Transverse colon (tissue), 4 donors: ENCODE results near the gene BCL6. TPM values are rescaled to one million over a fixed set of nuclear protein-coding genes. Genes with fewer than 3 reads are reported as not detected.

Source experiments
- DNase-seq: peaks from one replicate; pipeline ENCODE4 v3.0.0-alpha.2; 2019
- H3K27ac ChIP-seq, 4 donors: fragments of 200-600 bp; sonication (generic); 2 replicates each; pipeline ENCODE4 v1.5.1; 2016 to 2018; ENCODE audit warnings: inconsistent platforms in 4 of 4
- H3K27me3 ChIP-seq: fragments of 200-600 bp; sonication (generic); 2 replicates; pipeline ENCODE4 v1.5.1; 2017; ENCODE audit warnings: inconsistent platforms
- H3K36me3 ChIP-seq, 4 donors: fragments of 200-600 bp; sonication (generic); 2 replicates each; pipeline ENCODE4 v1.5.1; 2017 to 2019; ENCODE audit warnings: inconsistent platforms in 4 of 4
- H3K4me1 ChIP-seq, 4 donors: fragments of 200-600 bp; sonication (generic); 2 replicates each; pipeline ENCODE4 v1.5.1; 2017 to 2020; ENCODE audit warnings: inconsistent platforms in 4 of 4
- H3K4me3 ChIP-seq, 4 donors: fragments of 200-600 bp; sonication (generic); 1 replicate in 1 of 4; 2 replicates in 3 of 4; pipeline versions ENCODE4 v1.5.1 to v1.6.1; 2017 to 2019; ENCODE audit warnings: inconsistent platforms in 4 of 4
- H3K9me3 ChIP-seq, 2 donors: fragments of 200-600 bp; sonication (generic); 2 replicates each; pipeline ENCODE4 v1.5.1; 2017 to 2019; ENCODE audit warnings: inconsistent platforms in 2 of 2
- CTCF ChIP-seq, 5 experiments: fragments of 200-600 bp in 3 of 5; fragments of 450-650 bp in 2 of 5; sonication (generic) in 3 of 5; IDR thresholded peaks; 1 replicate in 2 of 5; 2 replicates in 3 of 5; pipeline ENCODE4 v1.5.1; 2016 to 2017; ENCODE audit warnings: antibody characterized with exemption in 5 of 5, inconsistent platforms in 3 of 5, mild to moderate bottlenecking in 2 of 5, moderate library complexity in 1 of 5
- EP300 ChIP-seq: sonication (generic); formaldehyde crosslinking; IDR thresholded peaks from one replicate; pipeline ENCODE4 v1.6.1; 2017; ENCODE audit warnings: antibody characterized with exemption, low read depth
- POLR2A ChIP-seq: fragments of 450-650 bp; IDR thresholded peaks from one replicate; pipeline ENCODE4 v1.6.1; 2016; ENCODE audit warnings: antibody characterized with exemption, mild to moderate bottlenecking, moderate library complexity
- POLR2AphosphoS5 ChIP-seq, 3 donors: sonication (generic); formaldehyde crosslinking; IDR thresholded peaks; one replicate each; pipeline ENCODE4 v1.6.1; 2016; ENCODE audit warnings: antibody characterized with exemption in 3 of 3
- WGBS, 2 donors: methylation state at CpG; one replicate each; pipeline ENCODE4 v1.1.5; 2018; ENCODE audit warnings: low coverage in 1 of 2; 5-methylcytosine and 5-hydroxymethylcytosine counted together
- in situ Hi-C, 4 donors: fragments of 200-750 bp; cut with MboI; loops; one replicate each; pipeline versions ENCODE4 v1.15.0 to v1.15.1; 2017; ENCODE audit warnings: low sequenced_read_pairs in 3 of 4, low pct_ligation_motif_present in 1 of 4, low pct_unique_long_range_greater_than_20kb in 1 of 4
- intact Hi-C: fragments of 100-400 bp; cut with DNase I; formaldehyde crosslinking; loops from one replicate; pipeline ENCODE4 v1.15.1; 2023; ENCODE audit warnings: low total_unique reads
- total RNA-seq, 4 donors: library from RNA; depleted of rRNA; stranded (reverse); fragments of >200 nt; gene quantifications; one replicate each; pipeline ENCODE4 v1.1.0, GENCODE V29; 2016

BCL6 gene
- total RNA-seq, 4 donors from 2014 or later: 18.7 to 65.5 (median 32.5) TPM

GRCh38 chr3:187696021-187696420 lies 49.2 kb downstream of the BCL6 start:
- Histone ChIP-seq H3K27me3 (no peaks in the 10 kb centered on the region), H3K36me3 (no peaks in the 10 kb centered on the region), H3K9me3 (no peaks in the 10 kb centered on the region), H3K4me3 (no peak overlapping the region), H3K27ac (no peak overlapping the region), H3K4me1 (no peaks in the 10 kb centered on the region)
- in situ Hi-C loops: no loop called here
- 30% methylated on average over 4 of the region's 4 CpGs; no CpG with 5 or more reads in 1 of the 2 donors for WGBS, 2 donors
- no peak for DNase-seq
- no peak for TF ChIP-seq CTCF (IDR thresholded peaks at IDR 0.05)
- no peak for TF ChIP-seq POLR2A
- no peak for TF ChIP-seq EP300
- TF ChIP-seq POLR2AphosphoS5 (IDR thresholded peaks at IDR 0.05): no peak
- intact Hi-C loops: no loop called here

- in situ Hi-C loops: no loop called here
- intact Hi-C loops: no loop called here
Observed at GRCh38 chr3:187695449-187695848, 49.8 kb downstream of the BCL6 start.

GRCh38 chr3:187694801-187695200 lies 50.5 kb downstream of the BCL6 start:
- Histone ChIP-seq H3K9me3 (no peaks in the 10 kb centered on the region), H3K36me3 (no peaks in the 10 kb centered on the region), H3K27me3 (no peaks in the 10 kb centered on the region), H3K4me3 (no peak overlapping the region), H3K4me1 (no peaks in the 10 kb centered on the region), H3K27ac (no peak overlapping the region)
- intact Hi-C loops (no loop called here), in situ Hi-C loops (no loop called here)
- no peak for DNase-seq
- TF ChIP-seq POLR2A (no peak), EP300 (no peak), CTCF (IDR thresholded peaks at IDR 0.05) (no peak), POLR2AphosphoS5 (IDR thresholded peaks at IDR 0.05) (no peak)
- WGBS, 2 donors: 89 to 100% methylated on average over 2 to 3 of the region's 3 CpGs

More at GRCh38 chr3:187695449-187695848, 49.8 kb downstream of the BCL6 start:
- H3K9me3 ChIP-seq: no peaks in the 10 kb centered on the region
- H3K27ac ChIP-seq: no peak overlapping the region
- H3K4me1 ChIP-seq: no peaks in the 10 kb centered on the region
- no peaks in the 10 kb centered on the region for H3K27me3 ChIP-seq
- WGBS, 2 donors: 59% methylated on average over 4 of the region's 4 CpGs; no CpG with 5 or more reads in 1 of the 2 donors
- DNase-seq: no peak
- no peak overlapping the region for H3K4me3 ChIP-seq
- TF ChIP-seq POLR2AphosphoS5 (IDR thresholded peaks at IDR 0.05) (no peak), CTCF (IDR thresholded peaks at IDR 0.05) (no peak), EP300 (no peak), POLR2A (no peak)
- H3K36me3 ChIP-seq: no peaks in the 10 kb centered on the region

GRCh38 chr3:187693431-187693830 lies 51.8 kb downstream of the BCL6 start:
- intact Hi-C loops (no loop called here), in situ Hi-C loops (no loop called here)
- H3K36me3 ChIP-seq: no peaks in the 10 kb centered on the region
- DNase-seq: no peak
- 100% methylated on average over 1 of the region's 1 CpG for WGBS, 2 donors
- H3K9me3 ChIP-seq: no peaks in the 10 kb centered on the region
- TF ChIP-seq EP300: no peak
- no peak for TF ChIP-seq POLR2AphosphoS5 (IDR thresholded peaks at IDR 0.05)
- no peak for TF ChIP-seq POLR2A
- H3K4me1 ChIP-seq: no peaks in the 10 kb centered on the region
- no peaks in the 10 kb centered on the region for H3K27me3 ChIP-seq
- no peak overlapping the region for H3K27ac ChIP-seq
- no peak overlapping the region for H3K4me3 ChIP-seq

GRCh38 chr3:187689984-187690383 lies 55.3 kb downstream of the BCL6 start:
- in situ Hi-C loops: loop anchor here in 1 of 4 donors (10.0 kb wide), 1 partner anchor 465 kb away; no protein-coding TSS in a partner anchor
- TF ChIP-seq EP300 (no peak), CTCF (IDR thresholded peaks at IDR 0.05) (no peak), POLR2A (no peak), POLR2AphosphoS5 (IDR thresholded peaks at IDR 0.05) (no peak)
- H3K9me3 ChIP-seq: peaks cover 0 to 8% of the 10 kb centered on the region in 2 donors
- no peak overlapping the region for H3K27ac ChIP-seq
- no peaks in the 10 kb centered on the region for H3K4me1 ChIP-seq
- no peak for DNase-seq
- H3K4me3 ChIP-seq: no peak overlapping the region
- intact Hi-C loops: no loop called here
- no peaks in the 10 kb centered on the region for H3K36me3 ChIP-seq
- 68 to 74% methylated on average over 3 to 4 of the region's 4 CpGs for WGBS, 2 donors
- H3K27me3 ChIP-seq: no peaks in the 10 kb centered on the region
